ENCODE results near the gene CUX1.

CUX1 gene

GRCh38 chr7:102073931-102074880, 256.8 kb downstream of the CUX1 start:
- DNase-seq (ENCODE audit: low read depth), result peak; percentile 83

DNA sequence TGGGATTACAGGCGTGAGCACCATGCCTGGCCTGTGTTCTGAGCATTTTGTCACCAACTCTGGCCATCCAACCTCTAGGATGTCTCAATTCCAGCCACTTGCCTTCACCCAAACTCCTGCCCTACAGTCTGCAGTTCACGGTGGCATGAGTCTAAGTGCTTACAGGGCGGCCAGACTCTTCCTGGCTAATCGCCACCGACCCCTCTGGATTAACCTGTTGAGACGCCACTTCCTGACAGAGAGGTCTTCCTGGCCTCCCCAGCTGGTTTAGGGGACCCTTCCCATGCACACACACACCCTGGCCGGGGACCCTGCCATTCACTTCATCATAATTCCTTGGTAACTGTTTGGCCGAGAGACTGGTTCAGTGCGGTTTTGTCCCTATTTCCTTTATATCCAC, 257.7 kb downstream of the CUX1 start:
- DNase-seq (ENCODE audit: low read depth), result no peak

DNA sequence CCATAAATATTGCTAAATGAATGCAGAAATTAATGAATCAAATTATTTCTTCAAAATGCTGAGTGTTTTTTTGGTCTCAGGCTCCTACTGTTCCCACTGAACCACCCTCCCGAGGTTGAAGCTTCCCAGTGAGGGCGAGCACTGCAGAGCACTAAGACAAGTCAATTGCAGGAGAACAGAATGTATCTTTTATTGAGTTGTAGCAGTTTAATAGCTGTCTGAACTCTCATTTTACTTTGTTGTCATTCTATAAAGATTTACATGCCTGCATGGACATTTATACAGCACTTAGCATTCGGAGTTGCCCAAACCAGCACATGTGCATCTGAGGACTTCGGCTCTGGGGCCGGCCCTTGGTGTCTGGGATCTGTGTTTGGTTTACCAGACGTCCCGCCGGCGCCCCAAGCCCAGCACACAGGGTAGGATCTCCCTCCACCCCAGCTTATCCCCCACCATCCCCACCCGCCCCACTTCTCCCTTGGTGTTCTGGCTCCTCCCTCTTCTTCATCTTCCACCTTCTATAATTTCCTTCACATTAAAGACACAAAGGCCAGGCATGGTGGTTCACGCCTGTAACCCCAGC, 258.2 kb downstream of the CUX1 start:
- no peak for DNase-seq (ENCODE audit: low read depth)

DNA sequence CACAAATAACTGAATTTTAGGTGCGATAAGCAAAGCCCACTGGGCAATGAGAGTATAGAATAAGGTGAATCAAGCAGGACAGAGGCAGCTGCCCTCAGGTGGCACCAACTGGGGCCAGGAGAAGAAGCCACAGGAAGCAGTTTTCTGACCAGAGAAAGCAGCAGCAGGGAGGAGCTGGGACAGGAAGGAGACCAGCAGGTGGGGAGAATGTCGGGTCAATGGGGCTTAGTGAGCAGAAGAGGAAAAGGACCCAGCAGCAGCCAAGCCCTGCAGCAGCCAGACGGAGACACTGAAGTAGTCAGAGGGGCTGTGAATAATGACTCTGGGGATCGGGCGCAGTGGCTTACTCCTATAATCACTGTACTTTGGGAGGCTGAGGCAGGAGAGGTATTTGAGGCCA, 259.7 kb downstream of the CUX1 start:
- no peak for DNase-seq (ENCODE audit: low read depth)

DNA sequence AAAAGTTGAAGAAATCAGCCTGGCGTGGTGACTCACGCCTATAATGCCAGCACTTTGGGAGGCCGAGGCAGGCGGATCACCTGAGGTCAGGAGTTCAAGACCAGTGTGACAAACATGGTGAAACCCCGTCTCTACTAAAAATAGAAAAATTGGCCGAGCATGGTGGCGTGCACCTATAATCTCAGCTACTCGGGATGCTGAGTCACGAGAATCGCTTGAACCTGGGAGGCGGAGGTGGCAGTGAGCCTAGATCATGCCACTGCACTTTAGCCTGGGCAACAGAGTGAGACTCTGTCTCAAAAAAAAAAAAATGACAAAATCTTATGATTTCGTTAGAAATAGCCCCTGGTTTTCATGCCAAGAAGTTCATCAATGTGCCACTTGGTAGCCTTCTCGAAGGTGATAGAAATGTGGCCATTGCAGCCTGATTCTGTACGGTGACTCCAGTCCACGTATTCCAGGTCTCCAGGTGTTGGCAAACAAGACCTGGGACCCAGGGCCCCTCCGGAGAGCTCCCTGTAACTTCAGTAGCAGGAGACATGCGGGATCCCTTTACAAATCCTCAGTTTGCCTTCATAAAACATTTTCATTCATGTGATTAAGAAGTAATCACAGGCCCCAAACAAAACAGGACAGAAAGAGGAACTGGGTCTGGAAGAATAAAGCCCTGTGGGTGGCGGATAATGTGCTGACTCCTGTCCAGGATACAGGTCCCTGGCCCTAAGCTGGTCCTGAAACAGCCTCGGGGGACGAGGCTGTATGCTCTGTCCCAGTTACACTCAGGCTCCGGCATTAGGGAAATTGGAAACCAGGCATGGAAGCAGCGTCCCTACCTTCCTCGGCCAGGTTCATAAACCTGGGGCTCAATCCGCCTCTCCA, 262.0 kb downstream of the CUX1 start:
- no peak for DNase-seq (ENCODE audit: low read depth)

DNA sequence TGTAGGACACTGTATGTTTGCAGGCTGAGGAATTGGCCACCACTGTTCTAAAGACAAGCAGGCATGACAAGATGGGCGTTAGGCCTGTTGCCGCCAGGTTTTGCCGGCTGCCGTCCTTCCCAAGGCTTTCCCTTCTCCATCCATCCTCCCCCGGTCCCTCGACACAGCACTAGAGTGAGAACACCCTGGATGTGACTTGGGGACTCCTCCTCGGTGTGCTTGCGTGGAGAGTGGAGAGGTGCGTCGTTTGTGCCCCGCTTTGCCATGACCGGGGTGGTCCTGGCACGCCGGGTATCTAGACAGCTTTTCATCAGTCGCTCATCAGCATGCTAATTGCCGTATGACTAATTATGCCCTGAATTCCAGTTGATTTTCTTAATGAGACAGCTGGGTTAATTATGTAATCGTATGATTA, 262.6 kb downstream of the CUX1 start:
- DNase-seq (ENCODE audit: low read depth), result no peak

DNA sequence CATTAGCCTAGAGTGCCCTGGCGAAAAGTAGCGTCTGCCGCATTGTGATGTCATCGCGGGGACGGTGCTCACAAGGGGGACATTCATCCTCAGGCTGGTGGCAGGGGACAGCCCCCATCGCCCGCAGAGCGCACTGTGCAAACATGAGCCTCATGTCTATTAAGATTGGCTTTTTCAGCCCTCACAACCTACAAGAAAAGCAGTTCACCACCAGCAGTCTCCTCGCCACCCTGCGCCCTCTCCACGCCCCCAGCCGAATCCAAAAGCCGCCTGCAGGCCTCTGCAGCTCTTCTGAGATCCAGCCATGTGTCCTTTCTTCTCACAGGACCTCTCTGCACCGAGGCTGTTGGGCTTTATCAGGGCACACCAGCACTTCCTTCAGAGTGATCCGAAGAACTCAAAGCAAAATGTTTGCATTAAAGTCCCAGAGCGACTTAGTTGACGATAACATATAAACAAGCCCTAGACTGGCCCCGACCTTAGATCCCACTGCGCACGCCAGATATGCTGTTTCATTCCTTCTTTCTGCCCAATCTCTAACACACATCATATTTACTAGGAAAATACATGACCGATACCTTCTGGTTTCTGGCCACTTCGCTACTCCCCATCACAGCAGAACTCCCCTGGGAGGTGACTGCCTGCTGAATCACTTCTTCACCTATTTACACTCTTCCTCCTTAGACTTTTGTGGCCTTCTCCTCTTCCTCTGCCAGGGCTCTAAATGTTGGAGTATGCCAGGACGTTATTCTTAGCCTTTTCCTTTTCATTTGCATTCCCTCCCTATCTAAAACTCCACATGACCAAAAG, 263.2 kb downstream of the CUX1 start:
- DNase-seq (ENCODE audit: low read depth), result no peak

GRCh38 chr7:102081244-102081627, 263.8 kb downstream of the CUX1 start:
- no peak for DNase-seq (ENCODE audit: low read depth)

GRCh38 chr7:102082693-102083368, 265.4 kb downstream of the CUX1 start:
- peak; percentile 36 for DNase-seq (ENCODE audit: low read depth)

GRCh38 chr7:102085218-102085772, 267.9 kb downstream of the CUX1 start:
- DNase-seq (ENCODE audit: low read depth), result peak; percentile 15

DNA sequence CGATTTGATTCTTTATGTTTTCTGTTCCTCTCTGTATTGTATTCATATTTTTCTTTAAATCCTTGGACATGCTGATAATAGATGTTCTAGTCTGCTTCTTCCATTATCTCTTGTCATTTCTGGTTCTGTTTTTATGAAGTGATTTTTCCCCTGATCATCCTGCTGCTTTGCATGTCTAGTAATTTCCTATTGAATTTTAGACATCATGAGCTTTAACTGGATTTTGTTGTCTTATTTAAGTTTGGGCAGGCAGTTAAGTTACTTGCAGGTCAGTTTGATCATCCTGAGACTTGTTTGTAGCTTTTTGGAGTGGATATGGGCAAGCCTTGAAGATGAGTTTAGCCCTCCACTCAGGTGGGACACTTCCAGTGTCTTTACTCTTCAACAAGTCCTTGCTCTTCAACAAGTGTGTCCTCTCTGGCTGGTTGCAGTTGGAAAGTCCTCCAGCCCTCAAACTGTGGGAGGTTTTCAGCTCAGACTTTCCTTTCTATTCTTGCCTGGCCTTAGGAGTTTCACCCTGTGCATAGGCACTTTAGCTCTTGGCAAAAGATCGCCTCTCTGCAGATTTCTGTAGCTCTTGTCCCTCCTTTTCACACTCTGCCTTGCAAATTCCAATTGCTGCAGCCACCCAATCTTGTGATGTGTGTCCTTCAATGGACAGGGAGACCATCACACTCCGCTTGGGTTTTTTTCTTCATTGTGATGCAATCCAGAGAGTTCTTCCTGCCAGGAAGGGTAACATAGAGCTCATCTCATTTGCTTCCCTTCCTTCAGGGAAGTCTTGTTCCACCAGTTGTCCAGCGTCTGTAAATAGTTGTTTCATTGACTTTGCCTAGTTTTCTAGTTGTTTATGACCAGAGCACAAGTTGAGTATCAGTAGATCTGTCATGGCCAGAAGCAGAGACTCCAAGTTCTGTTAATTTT, 272.0 kb downstream of the CUX1 start:
- DNase-seq (ENCODE audit: low read depth), result no peak

DNA sequence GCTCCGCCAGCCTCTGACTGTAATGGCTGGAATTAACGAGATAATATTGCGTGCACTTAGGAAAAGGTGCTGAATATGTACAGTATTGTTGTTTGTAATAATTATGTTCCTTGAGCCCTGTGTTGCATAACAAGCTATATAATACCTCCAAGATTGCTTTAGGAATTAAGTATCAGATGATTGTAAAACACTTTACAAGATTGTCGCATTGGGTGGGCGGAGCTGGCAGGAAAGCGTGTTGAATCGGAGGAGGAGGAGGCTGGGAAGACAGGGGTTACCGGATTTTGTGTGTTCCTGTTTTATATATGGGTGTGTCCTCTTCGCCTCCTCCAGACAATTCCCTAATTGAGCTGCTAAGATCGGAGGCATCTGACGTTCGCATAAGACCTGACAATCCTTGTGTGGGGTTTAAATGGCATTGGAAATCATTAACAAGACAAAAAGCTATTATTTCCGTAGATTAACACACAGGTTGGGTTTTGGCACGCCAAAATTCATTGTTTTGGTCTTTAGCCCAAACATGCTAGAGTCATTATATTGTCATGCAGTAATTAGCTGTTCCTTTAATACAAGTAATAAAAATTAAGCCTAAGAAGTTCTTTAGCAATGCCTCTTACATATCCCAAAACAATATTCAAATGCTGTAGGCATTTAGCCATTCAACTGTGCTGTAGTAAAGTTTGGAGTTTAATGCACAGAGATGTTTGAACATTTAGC, 276.3 kb downstream of the CUX1 start:
- DNase-seq (ENCODE audit: low read depth), result peak; percentile 67

DNA sequence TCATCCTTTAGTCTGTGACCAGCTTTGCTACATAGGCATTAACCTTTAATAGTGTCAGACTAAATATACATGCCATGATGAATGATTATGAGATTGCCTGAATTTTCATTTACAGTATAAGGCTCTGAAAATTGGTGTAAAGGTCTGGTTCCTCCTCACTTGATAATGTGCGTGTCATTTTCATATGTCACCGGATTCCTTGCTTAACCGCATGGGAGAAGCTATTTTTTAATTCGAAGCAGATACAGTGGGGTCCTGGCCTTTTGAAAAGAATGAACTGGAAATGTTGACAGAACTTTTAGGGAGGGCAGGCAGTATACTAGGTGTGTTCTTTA, 276.9 kb downstream of the CUX1 start:
- peak; percentile 95 for DNase-seq (ENCODE audit: low read depth)

GRCh38 chr7:102095321-102096011, 278.0 kb downstream of the CUX1 start:
- DNase-seq (ENCODE audit: low read depth), result no peak

- no peak for DNase-seq (ENCODE audit: low read depth)
These were observed 278.5 kb downstream of the CUX1 start for GRCh38 chr7:102096012-102096332.

DNA sequence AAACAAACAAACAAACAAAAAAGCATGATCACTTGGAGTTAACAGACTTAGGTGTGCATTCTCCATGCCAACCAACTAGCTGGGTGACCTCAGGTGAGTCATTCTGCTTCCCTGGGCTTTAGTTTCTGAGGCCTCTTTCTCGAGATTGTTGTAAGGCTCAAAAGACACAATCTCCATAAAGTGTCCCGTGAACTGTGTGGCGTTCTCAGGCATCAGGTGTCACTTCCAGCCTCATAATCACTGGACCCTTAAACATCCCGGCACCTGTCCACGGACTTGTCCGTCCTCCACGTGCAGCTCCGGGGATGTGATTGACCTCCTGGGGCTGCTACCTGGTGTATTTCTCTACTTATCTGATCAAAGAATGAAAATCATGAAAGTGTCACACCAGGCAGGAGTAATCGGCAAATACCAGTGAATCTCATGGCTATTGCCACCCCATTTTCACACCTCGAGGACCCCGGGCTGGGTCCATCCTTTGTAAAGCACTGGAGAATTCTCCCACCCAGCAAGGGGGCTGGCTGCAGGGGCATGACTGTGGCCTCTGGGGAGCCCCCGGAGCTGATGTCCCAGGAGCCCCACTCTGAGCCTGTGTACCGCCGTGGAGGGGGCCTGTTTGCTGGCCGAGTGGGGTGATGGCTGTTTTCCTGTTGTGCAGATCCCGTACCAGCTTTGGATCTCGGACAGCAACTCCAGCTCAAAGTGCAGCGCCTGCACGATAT, 279.4 kb downstream of the CUX1 start:
- no peak for DNase-seq (ENCODE audit: low read depth)

DNA sequence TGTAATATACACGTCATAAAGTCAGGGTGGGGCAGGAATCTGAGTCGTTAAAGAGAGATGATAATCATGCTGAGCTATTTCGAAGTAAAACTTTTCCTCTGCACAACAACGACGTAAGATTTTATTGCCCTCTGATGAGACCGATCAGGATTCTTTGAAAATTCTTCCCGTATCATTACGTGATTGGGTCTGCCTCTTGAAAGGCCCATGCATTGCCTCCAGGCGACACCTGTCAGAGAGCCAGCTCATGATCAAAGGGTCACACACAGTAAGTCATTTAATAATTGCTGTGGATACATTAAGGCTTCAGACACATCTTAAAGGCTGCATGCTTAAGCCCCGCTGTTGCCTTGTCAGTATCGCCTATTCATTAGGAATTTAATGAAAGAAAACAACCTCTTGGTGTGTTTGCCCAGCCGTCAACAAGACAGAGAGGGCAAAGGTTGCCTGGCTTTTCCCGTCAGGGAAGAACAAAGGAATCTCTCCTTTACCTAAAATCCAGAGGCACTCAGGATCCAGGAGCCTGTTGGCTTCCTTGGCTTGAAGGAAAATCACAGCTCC, 280.3 kb downstream of the CUX1 start:
- DNase-seq (ENCODE audit: low read depth), result peak; percentile 89

DNA sequence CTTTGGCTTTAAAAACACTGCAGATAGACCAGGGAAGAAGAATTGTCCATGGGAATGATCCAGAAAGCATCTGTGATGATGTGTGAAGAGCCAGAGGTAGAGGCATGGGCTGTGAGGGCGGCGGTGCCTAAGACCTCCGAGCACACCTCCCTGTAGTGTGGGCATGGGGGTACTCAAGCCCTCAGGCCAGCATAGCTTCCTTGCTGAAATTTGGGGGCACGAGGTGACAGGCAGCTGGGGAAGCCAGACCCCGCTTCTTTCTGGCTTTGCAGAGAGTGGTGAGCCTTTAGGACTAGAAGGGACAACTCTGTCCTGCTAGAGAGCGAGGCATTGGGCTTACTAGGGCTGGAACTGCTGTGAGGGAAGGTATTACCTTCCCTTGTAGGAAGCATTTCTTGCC, 281.6 kb downstream of the CUX1 start:
- DNase-seq (ENCODE audit: low read depth), result no peak
